A549 (cell line): Measurements from ENCODE around the gene PSMC5. TPM values are rescaled to one million over a fixed set of nuclear protein-coding genes. Genes with fewer than 3 reads are reported as not detected.

ENCODE experiments used
- ATAC-seq, 2 experiments: fragments of 200-7000 bp in 1 of 2; fragments of >200 bp in 1 of 2; cut with Nextera tagmentation in 1 of 2; cut with Tn5 transposase in 1 of 2; 3 replicates each; pipeline versions ENCODE4 v1.8.0 to v1.9.1; 2018 to 2020; ENCODE audit warnings: mild to moderate bottlenecking in 1 of 2, moderate library complexity in 1 of 2
- CTCF ChIA-PET: fragments of 300-600 bp; sonication (Branson Sonifier 250); formaldehyde crosslinking; extraction: SDS; loops from one replicate; lab custom pipeline; 2021; ENCODE audit warnings: antibody characterized with exemption, inconsistent platforms; lab: Yijun Ruan, JAX
- POLR2A ChIA-PET: fragments of 350-600 bp; formaldehyde crosslinking; extraction: SDS; loops from one replicate; lab custom pipeline; 2021; ENCODE audit warnings: antibody characterized with exemption, inconsistent platforms; lab: Yijun Ruan, JAX
- DNase-seq, 2 experiments: peaks; one replicate each; pipeline versions ENCODE4 v3.0.0 to v3.0.0-alpha.2; 2011 to 2016; ENCODE audit warnings: low read depth in 1 of 2, low spot score in 1 of 2
- FAIRE-seq: peaks from 2 replicates; lab custom pipeline; 2011; peaks lifted over from hg19 to GRCh38; lab: Jason Lieb, UNC
- H3K27ac ChIP-seq, 2 experiments: fragments of >200 bp; sonication (Bioruptor Twin); formaldehyde crosslinking; 3 replicates each; pipeline ENCODE4 v1.5.1; 2016 to 2017
- H3K4me1 ChIP-seq: fragments of >200 bp; sonication (Bioruptor Twin); formaldehyde crosslinking; 3 replicates; pipeline ENCODE4 v1.6.1; 2016
- H3K4me2 ChIP-seq: fragments of >200 bp; sonication (Bioruptor Twin); formaldehyde crosslinking; 3 replicates; pipeline ENCODE4 v1.6.1; 2016
- H3K4me3 ChIP-seq: fragments of >200 bp; sonication (Bioruptor Twin); formaldehyde crosslinking; 3 replicates; pipeline ENCODE4 v1.5.1; 2016
- H3K9me3 ChIP-seq: fragments of >200 bp; sonication (Bioruptor Twin); formaldehyde crosslinking; 3 replicates; pipeline ENCODE4 v1.6.1; 2016
- ATOH8 ChIP-seq: fragments of 250-450 bp; sonication (Bioruptor Pico); IDR thresholded peaks from 2 replicates; pipeline ENCODE4 v1.5.0; 2020; ENCODE audit warnings: low read depth, mild to moderate bottlenecking, moderate library complexity
- CHD2 ChIP-seq: fragments of 150-350 bp; IDR thresholded peaks from 2 replicates; pipeline ENCODE4 v1.6.1; 2014; ENCODE audit warnings: low read length; ENCODE audit not compliant: partially characterized antibody
- CHD4 ChIP-seq: fragments of 200-600 bp; sonication (generic); IDR thresholded peaks from 2 replicates; pipeline ENCODE4 v1.6.1; 2016; ENCODE audit warnings: antibody characterized with exemption, mild to moderate bottlenecking, borderline replicate concordance
- EHMT2 ChIP-seq: fragments of 200-600 bp; sonication (generic); IDR thresholded peaks from 2 replicates; pipeline ENCODE4 v1.6.1; 2016; ENCODE audit warnings: antibody characterized with exemption, low read depth, mild to moderate bottlenecking, moderate library complexity
- EP300 ChIP-seq, 2 experiments: fragments of >200 bp; sonication (Bioruptor Twin); formaldehyde crosslinking; IDR thresholded peaks; 2 replicates in 1 of 2; 3 replicates in 1 of 2; pipeline ENCODE4 v1.6.1; 2016 to 2017
- ESRRA ChIP-seq: fragments of 150-350 bp; IDR thresholded peaks from 2 replicates; pipeline ENCODE4 v1.6.1; 2014; ENCODE audit warnings: mild to moderate bottlenecking, low read length, borderline replicate concordance
- FOSB ChIP-seq: fragments of 250-450 bp; sonication (Bioruptor Pico); IDR thresholded peaks from 2 replicates; pipeline ENCODE4 v1.5.0; 2020; ENCODE audit warnings: mild to moderate bottlenecking, moderate library complexity
- FOSL2 ChIP-seq, 2 experiments: fragments of 450-650 bp in 1 of 2; fragments of >200 bp in 1 of 2; sonication (Bioruptor Twin) in 1 of 2; formaldehyde crosslinking; IDR thresholded peaks; 2 replicates each; pipeline versions ENCODE4 v1.5.0 to v1.6.1; 2016 to 2020; ENCODE audit warnings: mild to moderate bottlenecking in 1 of 2, moderate library complexity in 1 of 2
- FOXS1 ChIP-seq: fragments of 250-450 bp; sonication (Bioruptor Pico); IDR thresholded peaks from 2 replicates; pipeline ENCODE4 v1.5.0; 2020; ENCODE audit warnings: mild to moderate bottlenecking, moderate library complexity
- HDAC2 ChIP-seq: fragments of 200-600 bp; sonication (generic); IDR thresholded peaks from 2 replicates; pipeline ENCODE4 v1.6.1; 2016
- HMGXB4 ChIP-seq: fragments of 250-450 bp; sonication (Bioruptor Pico); IDR thresholded peaks from 2 replicates; pipeline ENCODE4 v1.5.0; 2021; ENCODE audit warnings: mild to moderate bottlenecking, moderate library complexity, borderline replicate concordance
- HOXA7 ChIP-seq: fragments of 250-450 bp; sonication (Bioruptor Pico); IDR thresholded peaks from 2 replicates; pipeline ENCODE4 v1.5.0; 2020; ENCODE audit warnings: mild to moderate bottlenecking, moderate library complexity
- JUN ChIP-seq, 2 experiments: fragments of >200 bp; sonication (Bioruptor Twin); formaldehyde crosslinking; IDR thresholded peaks; 2 replicates in 1 of 2; 3 replicates in 1 of 2; pipeline ENCODE4 v1.6.1; 2016 to 2017
- JUNB ChIP-seq: fragments of >200 bp; sonication (Bioruptor Twin); formaldehyde crosslinking; IDR thresholded peaks from 2 replicates; pipeline ENCODE4 v1.6.1; 2016
- KDM5A ChIP-seq: fragments of 200-600 bp; sonication (generic); IDR thresholded peaks from 2 replicates; pipeline ENCODE4 v1.6.1; 2016; ENCODE audit warnings: antibody characterized with exemption, mild to moderate bottlenecking
- MAFK ChIP-seq: fragments of 450-650 bp; IDR thresholded peaks from 2 replicates; pipeline ENCODE4 v1.6.1; 2014; ENCODE audit not compliant: partially characterized antibody
- MAZ ChIP-seq: fragments of 150-350 bp; IDR thresholded peaks from 2 replicates; pipeline ENCODE4 v1.6.1; 2014; ENCODE audit warnings: antibody characterized with exemption, low read depth, low read length, borderline replicate concordance
- NFE2L2 ChIP-seq: fragments of 150-350 bp; conservative IDR thresholded peaks from 2 replicates; pipeline ENCODE4 v1.6.1; 2014; ENCODE audit warnings: low read length
- NPAS2 ChIP-seq: fragments of 250-450 bp; sonication (Bioruptor Pico); IDR thresholded peaks from 2 replicates; pipeline ENCODE4 v1.8.0; 2022; ENCODE audit warnings: mild to moderate bottlenecking, moderate library complexity, borderline replicate concordance
- NR3C1 ChIP-seq: fragments of >200 bp; sonication (Bioruptor Twin); formaldehyde crosslinking; IDR thresholded peaks from 3 replicates; pipeline ENCODE4 v1.6.1; 2017
- PBX3 ChIP-seq: IDR thresholded peaks from 2 replicates; pipeline ENCODE4 v1.6.1; 2012
- PHF8 ChIP-seq: fragments of 200-600 bp; sonication (generic); IDR thresholded peaks from 2 replicates; pipeline ENCODE4 v1.6.1; 2016; ENCODE audit warnings: low read depth, mild to moderate bottlenecking, antibody characterized with exemption, moderate library complexity, borderline replicate concordance
- POLR2A ChIP-seq: IDR thresholded peaks from 2 replicates; pipeline ENCODE4 v1.6.1; 2012; ENCODE audit warnings: mild to moderate bottlenecking, low read length
- RARB ChIP-seq: fragments of 250-450 bp; sonication (Bioruptor Pico); IDR thresholded peaks from 2 replicates; pipeline ENCODE4 v1.8.0; 2021; ENCODE audit warnings: mild to moderate bottlenecking, moderate library complexity
- RFX5 ChIP-seq: fragments of 450-650 bp; IDR thresholded peaks from 2 replicates; pipeline ENCODE4 v1.7.1; 2014; ENCODE audit warnings: antibody characterized with exemption, mild to moderate bottlenecking, moderate library complexity
- TFCP2L1 ChIP-seq: fragments of 250-450 bp; sonication (Bioruptor Pico); IDR thresholded peaks from 2 replicates; pipeline ENCODE4 v1.5.0; 2021; ENCODE audit warnings: mild to moderate bottlenecking
- TP53 ChIP-seq: fragments of 250-450 bp; sonication (Bioruptor Pico); IDR thresholded peaks from 2 replicates; pipeline ENCODE4 v1.5.0; 2021; ENCODE audit warnings: mild to moderate bottlenecking, moderate library complexity
- ZFP36 ChIP-seq: fragments of 450-650 bp; IDR thresholded peaks from 2 replicates; pipeline ENCODE4 v1.6.1; 2014; ENCODE audit warnings: borderline replicate concordance; ENCODE audit not compliant: partially characterized antibody
- ZSCAN20 ChIP-seq: fragments of 250-450 bp; sonication (Bioruptor Pico); IDR thresholded peaks from 2 replicates; pipeline ENCODE4 v1.8.0; 2022; ENCODE audit warnings: mild to moderate bottlenecking, moderate library complexity
- WGBS: methylation state at CpG from one replicate; pipeline ENCODE4 v1.1.6; 2017; ENCODE audit errors: missing lambda C conversion rate; 5-methylcytosine and 5-hydroxymethylcytosine counted together
- polyA plus RNA-seq, 4 experiments: library from polyadenylated mRNA; depleted of rRNA in 3 of 4; stranded (reverse); fragments of >200 nt; fragmentation: RNase III in 1 of 4; extraction: RNeasy Plus Mini Kit Qiagen cat#74134 plus additional on column Dnase treatment in 1 of 4; gene quantifications; 2 replicates in 3 of 4; 3 replicates in 1 of 4; pipeline ENCODE4 v1.2.3, GENCODE V29; 2011 to 2017
- TF ChIP-seq, protein P1 (sequence below): fragments of 450-650 bp; IDR thresholded peaks from 2 replicates; pipeline ENCODE4 v1.6.1; 2014; ENCODE audit warnings: antibody characterized with exemption

The PSMC5 gene
- polyA plus RNA-seq, 2 of the 4 experiments (the other 2 are of a cell fraction), result 303 to 406 TPM

GRCh38 chr17:63809970-63810369 lies 17.3 kb upstream of the PSMC5 start:
- DNase-seq (no peak), FAIRE-seq (no peak), ATAC-seq (no peak)
- no peak overlapping the region for H3K27ac ChIP-seq
- H3K4me3 ChIP-seq, result no peak overlapping the region
- no peak for TF ChIP-seq JUNB
- no peak for TF ChIP-seq POLR2A
- TF ChIP-seq PBX3, result no peak
- no peak for TF ChIP-seq FOXS1 (CRISPR knock-in tag)
- TF ChIP-seq FOSB (CRISPR knock-in tag), result no peak
- no peak for TF ChIP-seq EHMT2
- TF ChIP-seq NR3C1, result no peak
- TF ChIP-seq JUN (IDR thresholded peaks at IDR 0.05), result no peak
- TF ChIP-seq KDM5A, result no peak
- no peak for TF ChIP-seq MAFK
- no peak for TF ChIP-seq TFCP2L1
- TF ChIP-seq, protein P1, sequence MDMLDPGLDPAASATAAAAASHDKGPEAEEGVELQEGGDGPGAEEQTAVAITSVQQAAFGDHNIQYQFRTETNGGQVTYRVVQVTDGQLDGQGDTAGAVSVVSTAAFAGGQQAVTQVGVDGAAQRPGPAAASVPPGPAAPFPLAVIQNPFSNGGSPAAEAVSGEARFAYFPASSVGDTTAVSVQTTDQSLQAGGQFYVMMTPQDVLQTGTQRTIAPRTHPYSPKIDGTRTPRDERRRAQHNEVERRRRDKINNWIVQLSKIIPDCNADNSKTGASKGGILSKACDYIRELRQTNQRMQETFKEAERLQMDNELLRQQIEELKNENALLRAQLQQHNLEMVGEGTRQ, result no peak
- TF ChIP-seq HOXA7 (CRISPR knock-in tag), result no peak
- TF ChIP-seq PHF8, result no peak
- TF ChIP-seq RFX5, result no peak
- TF ChIP-seq NFE2L2, result no peak
- TF ChIP-seq TP53 (CRISPR knock-in tag), result no peak
- no peak for TF ChIP-seq RARB
- no peak for TF ChIP-seq EP300 (IDR thresholded peaks at IDR 0.05)
- TF ChIP-seq FOSL2 (IDR thresholded peaks at IDR 0.05), result no peak
- TF ChIP-seq FOSL2 (CRISPR knock-in tag; IDR thresholded peaks at IDR 0.05), result no peak
- ChIA-PET CTCF (interaction anchor here (0.6 to 2.4 kb wide), 9 partner anchors 9 to 610 kb away, joined by 3 to 11 read pairs (median 5); partner anchors contain the start of gene LIMD2), POLR2A (interaction anchor here (0.5 to 2.6 kb wide), 2 partner anchors 34 to 36 kb away, joined by 3 to 8 read pairs; partner anchors contain the start of genes CCDC47 and DDX42)
- no peak overlapping the region for H3K4me2 ChIP-seq
- 92% methylated on average over 9 of the region's 9 CpGs for WGBS
- H3K9me3 ChIP-seq, result no peaks in the 10 kb centered on the region
- H3K4me1 ChIP-seq, result no peaks in the 10 kb centered on the region

GRCh38 chr17:63816123-63816522 lies 11.1 kb upstream of the PSMC5 start:
- H3K4me2 ChIP-seq, result no peak overlapping the region

DNA sequence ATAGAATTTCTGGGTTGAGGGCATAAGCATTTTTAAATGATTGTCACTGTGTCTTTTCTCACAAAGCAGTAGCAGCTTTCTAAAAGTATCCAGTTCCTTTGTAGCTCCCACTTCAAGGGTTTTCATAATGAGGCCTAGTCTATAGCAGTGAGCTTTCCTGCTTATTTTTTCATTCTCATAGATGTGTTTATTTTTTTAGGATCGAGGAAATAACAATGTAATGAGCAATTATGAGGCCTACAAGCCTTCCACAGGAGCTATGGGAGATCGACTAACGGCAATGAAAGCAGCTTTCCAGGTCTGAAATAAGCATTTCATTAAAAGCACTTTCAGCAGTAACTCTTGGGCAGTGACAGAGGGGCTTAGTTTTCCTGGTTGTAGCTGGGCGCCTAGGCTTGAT lies 10.6 kb upstream of the PSMC5 start:
- POLR2A ChIA-PET, result interaction anchor here (1.0 kb wide), 2 partner anchors 10 to 43 kb away, joined by 3 read pairs; partner anchors contain the start of genes CCDC47 and PSMC5
- no peaks in the 10 kb centered on the region for H3K9me3 ChIP-seq
- no peak overlapping the region for H3K27ac ChIP-seq
- H3K4me3 ChIP-seq, result no peak overlapping the region
- ATAC-seq (no peak), FAIRE-seq (no peak), DNase-seq (no peak)
- 86% methylated on average over 4 of the region's 4 CpGs for WGBS
- H3K4me2 ChIP-seq, result no peak overlapping the region
- CTCF ChIA-PET, result interaction anchor here (1.5 to 5.7 kb wide), 3 partner anchors 12 to 19 kb away, joined by 5 to 33 read pairs (median 27); partner anchors contain the start of genes FTSJ3 and PSMC5
- H3K4me1 ChIP-seq, result peaks cover 24% of the 10 kb centered on the region
- no peak for TF ChIP-seq RARB
- no peak for TF ChIP-seq NPAS2 (CRISPR knock-in tag)
- no peak for TF ChIP-seq MAFK
- TF ChIP-seq POLR2A, result no peak
- TF ChIP-seq CHD2, result no peak
- no peak for TF ChIP-seq MAZ
- no peak for TF ChIP-seq RFX5
- no peak for TF ChIP-seq ATOH8 (CRISPR knock-in tag)
- TF ChIP-seq FOSL2 (IDR thresholded peaks at IDR 0.05), result no peak
- no peak for TF ChIP-seq FOSL2 (CRISPR knock-in tag; IDR thresholded peaks at IDR 0.05)
- no peak for TF ChIP-seq CHD4
- no peak for TF ChIP-seq TP53 (CRISPR knock-in tag)
- no peak for TF ChIP-seq HMGXB4 (CRISPR knock-in tag)
- TF ChIP-seq ZSCAN20, result no peak
- TF ChIP-seq FOSB (CRISPR knock-in tag), result no peak
- no peak for TF ChIP-seq ESRRA
- no peak for TF ChIP-seq HDAC2

More at GRCh38 chr17:63816123-63816522, 11.1 kb upstream of the PSMC5 start:
- no peak for TF ChIP-seq ZFP36
- peak; percentile 84 for TF ChIP-seq MAFK
- WGBS, result 92% methylated on average over 2 of the region's 2 CpGs
- no peak overlapping the region for H3K4me3 ChIP-seq
- ATAC-seq (no peak), FAIRE-seq (no peak), DNase-seq (no peak)
- no peaks in the 10 kb centered on the region for H3K9me3 ChIP-seq
- H3K4me1 ChIP-seq, result peaks cover 24% of the 10 kb centered on the region
- POLR2A ChIA-PET, result interaction anchor here (1.0 kb wide), 2 partner anchors 11 to 43 kb away, joined by 3 read pairs; partner anchors contain the start of genes CCDC47 and PSMC5
- no peak overlapping the region for H3K27ac ChIP-seq
- CTCF ChIA-PET, result interaction anchor here (1.5 to 5.7 kb wide), 5 partner anchors 11 to 33 kb away, joined by 5 to 33 read pairs (median 8); partner anchors contain the start of genes FTSJ3 and PSMC5
